Measurements from ENCODE around the gene KMT2C. TPM values are rescaled to one million over a fixed set of nuclear protein-coding genes. Genes with fewer than 3 reads are reported as not detected.

KMT2C gene
- total and polyA plus RNA-seq, 10 donors = 5.3 to 147 (median 107) TPM

DNA sequence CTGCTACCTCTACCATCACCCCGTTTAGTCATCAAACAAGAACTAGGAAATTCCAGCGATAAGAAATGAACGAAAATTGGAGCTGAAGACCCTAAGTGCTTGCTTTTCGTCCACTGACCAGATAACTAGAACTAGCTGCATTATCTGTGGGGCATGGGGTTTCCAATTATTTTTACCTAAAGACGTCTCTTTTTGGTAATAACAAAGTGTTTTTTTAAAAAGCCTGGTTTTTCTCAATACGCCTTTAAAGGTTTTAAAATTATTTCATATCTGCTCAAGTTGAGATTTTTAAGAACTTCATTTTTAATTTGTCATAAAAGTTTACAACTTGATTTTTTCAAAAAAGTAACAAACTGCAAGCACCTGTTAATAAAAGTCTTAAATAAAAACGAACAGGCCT lies 306.1 kb downstream of the KMT2C start:
- WGBS, 5 donors = 95 to 99% (median 97%) methylated on average over 7 of the region's 7 CpGs
- no peak overlapping the region for H3K4me3 ChIP-seq
- DNase-seq = no peak
- no peaks in the 10 kb centered on the region for H3K27me3 ChIP-seq (replicated peaks in 1 of 7)
- no peak overlapping the region for H3K27ac ChIP-seq
- peaks cover 0 to 13% (median 6%) of the 10 kb centered on the region in 8 donors for H3K9me3 ChIP-seq
- TF ChIP-seq POLR2AphosphoS5 (IDR thresholded peaks at IDR 0.05) (no peak), POLR2A (IDR thresholded peaks at IDR 0.05) (no peak)
- TF ChIP-seq, protein P1, sequence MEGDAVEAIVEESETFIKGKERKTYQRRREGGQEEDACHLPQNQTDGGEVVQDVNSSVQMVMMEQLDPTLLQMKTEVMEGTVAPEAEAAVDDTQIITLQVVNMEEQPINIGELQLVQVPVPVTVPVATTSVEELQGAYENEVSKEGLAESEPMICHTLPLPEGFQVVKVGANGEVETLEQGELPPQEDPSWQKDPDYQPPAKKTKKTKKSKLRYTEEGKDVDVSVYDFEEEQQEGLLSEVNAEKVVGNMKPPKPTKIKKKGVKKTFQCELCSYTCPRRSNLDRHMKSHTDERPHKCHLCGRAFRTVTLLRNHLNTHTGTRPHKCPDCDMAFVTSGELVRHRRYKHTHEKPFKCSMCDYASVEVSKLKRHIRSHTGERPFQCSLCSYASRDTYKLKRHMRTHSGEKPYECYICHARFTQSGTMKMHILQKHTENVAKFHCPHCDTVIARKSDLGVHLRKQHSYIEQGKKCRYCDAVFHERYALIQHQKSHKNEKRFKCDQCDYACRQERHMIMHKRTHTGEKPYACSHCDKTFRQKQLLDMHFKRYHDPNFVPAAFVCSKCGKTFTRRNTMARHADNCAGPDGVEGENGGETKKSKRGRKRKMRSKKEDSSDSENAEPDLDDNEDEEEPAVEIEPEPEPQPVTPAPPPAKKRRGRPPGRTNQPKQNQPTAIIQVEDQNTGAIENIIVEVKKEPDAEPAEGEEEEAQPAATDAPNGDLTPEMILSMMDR (IDR thresholded peaks at IDR 0.05 in 8 of 11, conservative IDR thresholded peaks at IDR 0.05 in 3 of 11) = no peak
- intact Hi-C loops (cut with DNase I; ENCODE audit: low total_unique reads) = no loop called here
- H3K36me3 ChIP-seq = peaks cover 0 to 99% (median 63%) of the 10 kb centered on the region in 6 donors
- H3K4me1 ChIP-seq = no peaks in the 10 kb centered on the region

DNA sequence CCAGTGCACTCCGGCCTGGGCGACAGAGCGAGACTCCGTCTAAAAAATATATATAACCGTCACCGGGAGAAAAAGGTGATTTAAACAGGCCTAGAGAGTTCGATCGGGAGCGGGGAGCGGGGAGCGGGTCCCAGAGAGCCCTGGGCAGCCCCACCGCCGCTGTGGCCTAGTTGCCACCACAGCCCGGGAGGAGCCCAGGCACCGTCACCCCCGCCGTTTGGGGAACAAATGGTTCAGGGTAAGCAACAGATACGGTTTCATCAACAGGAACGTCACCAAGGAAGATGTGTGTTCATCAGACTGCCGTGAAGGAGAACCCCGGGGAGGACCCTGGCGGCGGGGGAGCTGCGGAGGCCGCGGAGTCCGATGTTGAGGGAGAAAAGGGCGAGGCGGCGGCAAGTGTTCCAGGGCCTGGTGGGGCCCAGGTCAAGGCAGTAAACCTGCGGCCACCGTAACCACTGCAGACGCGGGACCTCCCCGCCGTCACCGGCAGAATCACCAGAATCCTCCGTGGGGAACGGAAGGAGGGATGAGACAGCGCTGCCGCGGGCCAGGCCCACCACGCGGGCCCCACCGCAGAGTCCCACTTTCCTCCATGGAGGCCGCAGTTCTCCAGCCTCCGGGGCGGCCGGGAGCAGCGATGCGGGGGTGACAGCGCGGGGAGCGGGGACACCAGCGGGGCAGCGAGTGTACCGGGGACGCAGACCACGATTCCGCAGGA lies 306.9 kb downstream of the KMT2C start:
- WGBS, 5 donors = 96 to 98% (median 97%) methylated on average over 56 to 60 of the region's 60 CpGs
- Histone ChIP-seq H3K36me3 (peaks cover 0 to 100% (median 68%) of the 10 kb centered on the region in 6 donors), H3K4me3 (no peak overlapping the region), H3K27me3 (replicated peaks in 1 of 7) (no peaks in the 10 kb centered on the region), H3K27ac (no peak overlapping the region), H3K9me3 (peaks cover 0 to 21% (median 13%) of the 10 kb centered on the region in 8 donors), H3K4me1 (no peaks in the 10 kb centered on the region)
- TF ChIP-seq POLR2AphosphoS5 (IDR thresholded peaks at IDR 0.05) (peak in 1 of 3 donors; percentile 24), POLR2A (IDR thresholded peaks at IDR 0.05) (no peak)
- TF ChIP-seq, protein P1 (IDR thresholded peaks at IDR 0.05 in 8 of 11, conservative IDR thresholded peaks at IDR 0.05 in 3 of 11) = no peak
- no peak for DNase-seq
- intact Hi-C loops (cut with DNase I; ENCODE audit: low total_unique reads) = no loop called here

DNA sequence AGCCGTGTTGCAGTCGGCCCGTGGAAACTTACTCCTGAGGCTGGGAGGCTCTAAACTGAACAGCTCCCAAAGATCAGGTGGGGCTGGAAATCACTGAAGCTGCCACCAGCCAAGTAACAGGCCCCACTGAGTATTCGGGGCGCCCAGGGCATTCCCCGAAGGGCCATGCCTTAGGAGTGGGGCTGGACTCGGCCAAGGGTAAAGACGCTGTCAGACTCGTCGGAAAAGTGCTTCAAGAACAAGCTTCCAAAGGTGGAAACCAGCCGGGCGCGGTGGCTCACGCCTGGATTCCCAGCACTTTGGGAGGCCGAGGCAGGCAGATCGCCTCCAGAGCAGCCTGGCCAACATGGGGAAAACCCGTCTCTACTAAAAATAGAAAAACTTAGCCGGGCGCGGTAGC lies 307.6 kb downstream of the KMT2C start:
- no peak overlapping the region for H3K4me3 ChIP-seq
- no peak overlapping the region for H3K27ac ChIP-seq
- TF ChIP-seq POLR2AphosphoS5 (IDR thresholded peaks at IDR 0.05) (no peak), POLR2A (IDR thresholded peaks at IDR 0.05) (no peak)
- TF ChIP-seq, protein P1 (IDR thresholded peaks at IDR 0.05 in 8 of 11, conservative IDR thresholded peaks at IDR 0.05 in 3 of 11) = no peak
- DNase-seq = no peak
- no peaks in the 10 kb centered on the region for H3K27me3 ChIP-seq (replicated peaks in 1 of 7)
- WGBS, 5 donors = 96 to 99% (median 97%) methylated on average over 20 of the region's 20 CpGs
- H3K4me1 ChIP-seq = no peaks in the 10 kb centered on the region
- intact Hi-C loops (cut with DNase I; ENCODE audit: low total_unique reads) = no loop called here
- H3K9me3 ChIP-seq = peaks cover 0 to 22% (median 14%) of the 10 kb centered on the region in 8 donors
- peaks cover 0 to 100% (median 69%) of the 10 kb centered on the region in 6 donors for H3K36me3 ChIP-seq

DNA sequence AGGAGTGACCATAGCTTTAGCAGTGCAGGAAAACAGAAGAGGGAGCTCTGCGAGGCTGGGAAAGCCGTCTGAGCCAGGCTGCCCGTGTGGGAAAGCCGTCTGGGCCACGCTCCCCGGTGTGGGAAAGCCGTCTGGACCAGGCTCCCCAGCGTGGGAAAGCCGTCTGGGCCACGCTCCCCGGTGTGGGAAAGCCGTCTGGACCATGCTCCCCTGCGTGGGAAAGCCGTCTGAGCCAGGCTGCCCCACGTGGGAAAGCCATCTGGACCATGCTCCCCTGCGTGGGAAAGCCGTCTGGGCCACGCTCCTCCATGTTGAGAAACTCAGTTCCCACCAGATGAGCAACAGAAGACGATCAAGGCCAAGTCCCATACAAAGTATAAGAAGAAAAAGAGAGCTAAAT lies 308.6 kb downstream of the KMT2C start:
- 93 to 97% (median 95%) methylated on average over 19 of the region's 19 CpGs for whole genome bisulfite sequencing, 5 donors
- intact Hi-C loops (cut with DNase I; ENCODE audit: low total_unique reads) = no loop called here

More for the DNA sequence above, 308.6 kb downstream of the KMT2C start:
- Histone ChIP-seq H3K27ac (no peak overlapping the region), H3K4me3 (no peak overlapping the region), H3K27me3 (replicated peaks in 1 of 7) (no peaks in the 10 kb centered on the region), H3K36me3 (peaks cover 0 to 100% (median 72%) of the 10 kb centered on the region in 6 donors), H3K9me3 (peaks cover 0 to 22% (median 14%) of the 10 kb centered on the region in 8 donors), H3K4me1 (no peaks in the 10 kb centered on the region)
- no peak for TF ChIP-seq POLR2A (IDR thresholded peaks at IDR 0.05)
- TF ChIP-seq, protein P1 (IDR thresholded peaks at IDR 0.05 in 8 of 11, conservative IDR thresholded peaks at IDR 0.05 in 3 of 11) = no peak
- no peak for TF ChIP-seq POLR2AphosphoS5 (IDR thresholded peaks at IDR 0.05)
- DNase-seq = no peak
